HepG2 (cell line): Measurements from ENCODE around the gene MTX1. TPM values are rescaled to one million over a fixed set of nuclear protein-coding genes. Genes with fewer than 3 reads are reported as not detected.

ENCODE experiments used
- MAF1 ChIP-seq: sonication (generic); formaldehyde crosslinking; IDR thresholded peaks from 2 replicates; pipeline ENCODE4 v1.5.0; 2020; ENCODE audit warnings: missing genetic modification reagents, borderline replicate concordance
- polyA plus RNA-seq, 8 experiments: library from polyadenylated mRNA; depleted of rRNA in 3 of 8; stranded (reverse) in 7 of 8; unstranded in 1 of 8; fragments of >200 nt; fragmentation: Illumina TruSeq in 4 of 8; extraction: Trizol in 4 of 8; gene quantifications; 2 replicates each; pipeline versions ENCODE4 v1.2.1 to v1.2.3, GENCODE V29; 2011 to 2016; ENCODE audit warnings: low read depth in 4 of 8, missing spikeins in 1 of 8, mixed read lengths in 1 of 8; ENCODE audit not compliant: insufficient read depth in 1 of 8
- total RNA-seq, 5 experiments: library from RNA; depleted of rRNA; stranded (reverse); fragments of >200 nt; fragmentation: Illumina TruSeq; extraction: Trizol; gene quantifications; 2 replicates each; pipeline ENCODE4 v1.2.3, GENCODE V29; 2016; ENCODE audit warnings: low read depth in 1 of 5
- TF ChIP-seq, protein P1 (sequence below), 2 experiments: fragments of 450-650 bp in 1 of 2; sonication (generic) in 1 of 2; formaldehyde crosslinking in 1 of 2; IDR thresholded peaks; 2 replicates each; pipeline versions ENCODE4 v1.6.1 to v1.8.0; 2016 to 2022; ENCODE audit warnings: antibody characterized with exemption in 1 of 2, mild to moderate bottlenecking in 1 of 2, missing genetic modification reagents in 1 of 2
- TF ChIP-seq, protein P2 (sequence below): sonication (generic); formaldehyde crosslinking; IDR thresholded peaks from 2 replicates; pipeline ENCODE4 v1.4.0; 2020; ENCODE audit warnings: missing genetic modification reagents
- TF ChIP-seq, protein P3 (sequence below): sonication (generic); formaldehyde crosslinking; IDR thresholded peaks from 2 replicates; pipeline ENCODE4 v1.4.0; 2020; ENCODE audit warnings: mild to moderate bottlenecking, missing genetic modification reagents

The MTX1 gene
- total and polyA plus RNA-seq, 2 of the 13 experiments (the other 11 are each of a cell fraction or from before 2014, with no cell fraction given) = 64.5 to 72.6 TPM

- TF ChIP-seq, protein P1, sequence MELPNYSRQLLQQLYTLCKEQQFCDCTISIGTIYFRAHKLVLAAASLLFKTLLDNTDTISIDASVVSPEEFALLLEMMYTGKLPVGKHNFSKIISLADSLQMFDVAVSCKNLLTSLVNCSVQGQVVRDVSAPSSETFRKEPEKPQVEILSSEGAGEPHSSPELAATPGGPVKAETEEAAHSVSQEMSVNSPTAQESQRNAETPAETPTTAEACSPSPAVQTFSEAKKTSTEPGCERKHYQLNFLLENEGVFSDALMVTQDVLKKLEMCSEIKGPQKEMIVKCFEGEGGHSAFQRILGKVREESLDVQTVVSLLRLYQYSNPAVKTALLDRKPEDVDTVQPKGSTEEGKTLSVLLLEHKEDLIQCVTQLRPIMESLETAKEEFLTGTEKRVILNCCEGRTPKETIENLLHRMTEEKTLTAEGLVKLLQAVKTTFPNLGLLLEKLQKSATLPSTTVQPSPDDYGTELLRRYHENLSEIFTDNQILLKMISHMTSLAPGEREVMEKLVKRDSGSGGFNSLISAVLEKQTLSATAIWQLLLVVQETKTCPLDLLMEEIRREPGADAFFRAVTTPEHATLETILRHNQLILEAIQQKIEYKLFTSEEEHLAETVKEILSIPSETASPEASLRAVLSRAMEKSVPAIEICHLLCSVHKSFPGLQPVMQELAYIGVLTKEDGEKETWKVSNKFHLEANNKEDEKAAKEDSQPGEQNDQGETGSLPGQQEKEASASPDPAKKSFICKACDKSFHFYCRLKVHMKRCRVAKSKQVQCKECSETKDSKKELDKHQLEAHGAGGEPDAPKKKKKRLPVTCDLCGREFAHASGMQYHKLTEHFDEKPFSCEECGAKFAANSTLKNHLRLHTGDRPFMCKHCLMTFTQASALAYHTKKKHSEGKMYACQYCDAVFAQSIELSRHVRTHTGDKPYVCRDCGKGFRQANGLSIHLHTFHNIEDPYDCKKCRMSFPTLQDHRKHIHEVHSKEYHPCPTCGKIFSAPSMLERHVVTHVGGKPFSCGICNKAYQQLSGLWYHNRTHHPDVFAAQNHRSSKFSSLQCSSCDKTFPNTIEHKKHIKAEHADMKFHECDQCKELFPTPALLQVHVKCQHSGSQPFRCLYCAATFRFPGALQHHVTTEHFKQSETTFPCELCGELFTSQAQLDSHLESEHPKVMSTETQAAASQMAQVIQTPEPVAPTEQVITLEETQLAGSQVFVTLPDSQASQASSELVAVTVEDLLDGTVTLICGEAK (IDR thresholded peaks at IDR 0.05) = no peak
- TF ChIP-seq, protein P1 (CRISPR knock-in tag; IDR thresholded peaks at IDR 0.05) = no peak
- TF ChIP-seq, protein P2, sequence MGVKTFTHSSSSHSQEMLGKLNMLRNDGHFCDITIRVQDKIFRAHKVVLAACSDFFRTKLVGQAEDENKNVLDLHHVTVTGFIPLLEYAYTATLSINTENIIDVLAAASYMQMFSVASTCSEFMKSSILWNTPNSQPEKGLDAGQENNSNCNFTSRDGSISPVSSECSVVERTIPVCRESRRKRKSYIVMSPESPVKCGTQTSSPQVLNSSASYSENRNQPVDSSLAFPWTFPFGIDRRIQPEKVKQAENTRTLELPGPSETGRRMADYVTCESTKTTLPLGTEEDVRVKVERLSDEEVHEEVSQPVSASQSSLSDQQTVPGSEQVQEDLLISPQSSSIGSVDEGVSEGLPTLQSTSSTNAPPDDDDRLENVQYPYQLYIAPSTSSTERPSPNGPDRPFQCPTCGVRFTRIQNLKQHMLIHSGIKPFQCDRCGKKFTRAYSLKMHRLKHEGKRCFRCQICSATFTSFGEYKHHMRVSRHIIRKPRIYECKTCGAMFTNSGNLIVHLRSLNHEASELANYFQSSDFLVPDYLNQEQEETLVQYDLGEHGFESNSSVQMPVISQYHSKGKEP (CRISPR knock-in tag) = no peak
- TF ChIP-seq, protein P3, sequence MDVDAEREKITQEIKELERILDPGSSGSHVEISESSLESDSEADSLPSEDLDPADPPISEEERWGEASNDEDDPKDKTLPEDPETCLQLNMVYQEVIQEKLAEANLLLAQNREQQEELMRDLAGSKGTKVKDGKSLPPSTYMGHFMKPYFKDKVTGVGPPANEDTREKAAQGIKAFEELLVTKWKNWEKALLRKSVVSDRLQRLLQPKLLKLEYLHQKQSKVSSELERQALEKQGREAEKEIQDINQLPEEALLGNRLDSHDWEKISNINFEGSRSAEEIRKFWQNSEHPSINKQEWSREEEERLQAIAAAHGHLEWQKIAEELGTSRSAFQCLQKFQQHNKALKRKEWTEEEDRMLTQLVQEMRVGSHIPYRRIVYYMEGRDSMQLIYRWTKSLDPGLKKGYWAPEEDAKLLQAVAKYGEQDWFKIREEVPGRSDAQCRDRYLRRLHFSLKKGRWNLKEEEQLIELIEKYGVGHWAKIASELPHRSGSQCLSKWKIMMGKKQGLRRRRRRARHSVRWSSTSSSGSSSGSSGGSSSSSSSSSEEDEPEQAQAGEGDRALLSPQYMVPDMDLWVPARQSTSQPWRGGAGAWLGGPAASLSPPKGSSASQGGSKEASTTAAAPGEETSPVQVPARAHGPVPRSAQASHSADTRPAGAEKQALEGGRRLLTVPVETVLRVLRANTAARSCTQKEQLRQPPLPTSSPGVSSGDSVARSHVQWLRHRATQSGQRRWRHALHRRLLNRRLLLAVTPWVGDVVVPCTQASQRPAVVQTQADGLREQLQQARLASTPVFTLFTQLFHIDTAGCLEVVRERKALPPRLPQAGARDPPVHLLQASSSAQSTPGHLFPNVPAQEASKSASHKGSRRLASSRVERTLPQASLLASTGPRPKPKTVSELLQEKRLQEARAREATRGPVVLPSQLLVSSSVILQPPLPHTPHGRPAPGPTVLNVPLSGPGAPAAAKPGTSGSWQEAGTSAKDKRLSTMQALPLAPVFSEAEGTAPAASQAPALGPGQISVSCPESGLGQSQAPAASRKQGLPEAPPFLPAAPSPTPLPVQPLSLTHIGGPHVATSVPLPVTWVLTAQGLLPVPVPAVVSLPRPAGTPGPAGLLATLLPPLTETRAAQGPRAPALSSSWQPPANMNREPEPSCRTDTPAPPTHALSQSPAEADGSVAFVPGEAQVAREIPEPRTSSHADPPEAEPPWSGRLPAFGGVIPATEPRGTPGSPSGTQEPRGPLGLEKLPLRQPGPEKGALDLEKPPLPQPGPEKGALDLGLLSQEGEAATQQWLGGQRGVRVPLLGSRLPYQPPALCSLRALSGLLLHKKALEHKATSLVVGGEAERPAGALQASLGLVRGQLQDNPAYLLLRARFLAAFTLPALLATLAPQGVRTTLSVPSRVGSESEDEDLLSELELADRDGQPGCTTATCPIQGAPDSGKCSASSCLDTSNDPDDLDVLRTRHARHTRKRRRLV (CRISPR knock-in tag) = no peak
- TF ChIP-seq MAF1 (CRISPR knock-in tag) = no peak
Observed at GRCh38 chr1:155167166-155168104, 41.1 kb upstream of the MTX1 start (continued).
